NK-92 (cell line): ENCODE results near the gene ANKS3.

Source experiments
- DNase-seq: peaks from one replicate; lab custom pipeline; 2025; ENCODE audit not compliant: unreplicated experiment; lab: John Stamatoyannopoulos, UW

Gene ANKS3

DNA sequence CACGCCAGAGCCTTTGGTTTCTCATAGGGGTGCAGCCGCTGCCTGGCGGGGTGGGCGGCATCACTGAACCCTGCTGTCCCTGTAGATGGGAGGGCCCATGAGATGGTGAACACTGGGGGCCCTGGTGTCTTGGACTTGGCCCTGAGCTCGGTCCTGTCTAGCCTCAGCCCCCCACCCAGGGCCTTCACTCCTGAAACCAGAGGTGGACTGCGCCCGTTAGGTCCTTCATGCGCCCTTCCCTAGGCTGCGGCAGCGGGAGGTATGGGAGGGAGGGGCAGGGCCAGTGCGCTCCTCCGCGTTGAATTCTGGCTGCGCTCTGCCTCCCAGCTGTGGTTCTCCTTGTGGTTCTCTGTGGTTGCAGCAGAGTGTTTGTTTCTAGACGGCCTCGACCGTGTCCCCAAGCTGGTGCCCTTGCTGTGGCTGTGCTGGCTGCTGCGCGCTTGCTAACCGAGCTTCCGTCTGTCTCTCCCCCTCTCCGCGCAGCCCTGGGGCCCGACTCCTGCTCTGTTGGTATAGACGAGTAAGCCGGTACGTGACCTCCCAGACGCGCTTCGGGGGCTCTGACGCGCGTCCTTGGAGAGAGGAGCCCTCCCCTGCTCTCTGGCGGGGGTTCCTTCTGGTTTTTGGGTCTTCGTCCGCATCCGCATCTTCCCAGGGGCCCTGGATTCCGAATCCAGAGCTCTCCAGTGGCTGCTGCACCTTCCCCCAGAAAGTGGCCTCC is 48.1 kb downstream of the ANKS3 start:
- DNase-seq, result no peak

DNA sequence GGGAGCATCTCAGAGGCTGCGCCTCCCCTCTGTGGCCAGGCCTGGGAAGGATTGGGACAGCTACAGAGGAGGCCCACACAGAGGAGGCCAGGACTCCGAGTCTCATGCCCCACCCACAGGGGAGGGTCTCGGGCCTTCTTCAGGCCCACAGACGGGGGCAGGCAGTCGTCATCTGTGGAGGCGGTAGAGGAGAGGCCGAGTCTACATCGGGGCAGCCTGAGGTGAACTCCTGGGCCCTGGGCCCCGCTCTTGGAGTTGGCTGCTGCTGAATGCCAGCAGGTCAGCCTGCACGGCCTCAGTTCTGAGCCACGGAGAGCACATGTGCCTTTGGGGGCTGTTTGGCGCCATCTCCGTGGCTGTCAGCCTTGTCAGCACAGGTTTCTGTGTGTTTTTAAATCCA is 48.8 kb downstream of the ANKS3 start:
- DNase-seq, result no peak

DNA sequence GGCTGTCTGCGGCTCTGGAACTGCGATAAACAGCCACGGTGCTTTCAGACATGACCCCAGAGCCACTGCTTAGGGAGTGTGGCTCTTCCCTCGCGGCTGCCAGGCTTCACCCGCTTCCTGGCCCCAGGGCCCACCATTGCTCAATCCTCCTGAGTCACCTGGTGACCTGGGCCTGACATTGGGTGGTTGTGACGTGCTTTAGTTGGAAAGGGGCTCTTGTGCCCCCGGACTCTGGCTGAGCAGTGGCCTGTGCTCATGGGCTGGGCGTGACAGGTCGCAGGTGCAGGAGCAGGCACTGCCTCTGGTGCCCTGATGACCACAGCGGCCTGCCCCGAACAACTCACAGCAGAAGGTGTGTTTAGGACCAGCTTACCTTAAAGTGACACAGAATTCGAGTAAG is 49.3 kb downstream of the ANKS3 start:
- no peak for DNase-seq

DNA sequence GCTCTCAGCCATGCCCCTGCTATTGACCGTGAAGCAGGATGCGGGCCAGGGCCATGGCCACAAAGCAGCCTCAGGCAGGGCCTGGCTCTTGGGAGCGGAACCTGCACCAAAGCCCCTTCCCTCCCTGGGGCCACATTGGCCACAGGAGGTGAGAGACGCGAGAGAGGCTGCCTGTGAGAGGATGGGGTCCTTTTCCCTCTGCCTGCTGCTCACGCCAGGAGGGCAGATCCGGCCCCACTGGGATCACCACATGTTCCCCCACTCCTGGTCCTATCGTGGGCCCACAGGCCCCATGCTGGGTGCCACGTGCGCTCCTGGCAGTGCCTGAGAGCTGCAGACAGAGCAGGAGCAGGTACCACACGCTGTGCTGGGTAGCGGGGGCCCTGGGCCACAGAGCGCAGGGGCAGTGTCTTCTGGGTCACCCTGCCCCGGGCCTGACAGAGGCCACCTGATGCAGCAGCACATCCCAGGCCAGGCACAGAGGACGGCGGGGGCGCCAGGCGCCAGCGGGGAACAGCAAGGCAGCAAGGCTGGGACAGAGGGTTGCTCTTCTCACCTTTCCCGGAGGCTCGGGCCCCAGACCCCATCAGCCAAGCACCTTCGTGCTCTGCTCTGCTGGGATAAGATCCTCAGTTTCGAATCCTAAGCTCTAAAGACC is 49.9 kb downstream of the ANKS3 start:
- no peak for DNase-seq

DNA sequence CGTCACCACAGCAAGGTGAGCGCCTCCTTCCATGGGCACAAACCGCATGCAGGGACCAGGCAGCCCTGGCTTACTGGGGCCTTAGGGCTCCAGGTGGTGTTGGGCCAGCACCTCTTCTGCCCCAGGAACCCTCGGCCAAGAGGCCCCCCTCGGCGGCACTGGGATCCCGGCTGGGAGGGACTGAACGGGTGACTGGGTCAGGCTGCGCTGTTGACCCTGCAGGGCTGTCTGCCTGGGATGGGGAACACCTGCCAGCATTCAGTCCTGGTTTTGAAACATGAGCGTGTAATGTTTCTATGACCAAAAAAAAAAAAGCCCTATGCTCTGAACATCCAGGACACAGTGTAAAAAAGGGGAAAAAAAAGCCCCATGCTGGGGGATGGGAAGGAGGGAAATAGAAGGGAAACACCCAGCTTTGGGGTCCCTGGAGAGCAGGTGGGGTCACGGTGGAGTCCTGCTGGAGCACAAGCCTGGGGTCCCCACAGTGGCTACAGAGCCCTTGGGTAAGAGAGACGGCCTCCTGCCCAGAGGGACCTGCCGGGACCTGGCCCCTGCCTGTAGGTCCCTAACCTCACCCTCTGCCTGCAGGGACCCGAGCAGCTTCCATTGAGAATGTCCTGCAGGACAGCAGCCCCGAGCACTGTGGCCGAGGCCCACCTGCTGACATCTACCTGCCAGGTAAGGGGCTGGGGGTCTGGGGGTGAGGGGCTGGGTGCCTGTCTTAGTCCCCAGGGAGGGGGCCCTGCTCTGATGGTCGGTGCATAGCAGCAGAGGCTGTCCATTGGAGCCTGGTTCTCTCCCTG is 50.6 kb downstream of the ANKS3 start:
- DNase-seq, result no peak

DNA sequence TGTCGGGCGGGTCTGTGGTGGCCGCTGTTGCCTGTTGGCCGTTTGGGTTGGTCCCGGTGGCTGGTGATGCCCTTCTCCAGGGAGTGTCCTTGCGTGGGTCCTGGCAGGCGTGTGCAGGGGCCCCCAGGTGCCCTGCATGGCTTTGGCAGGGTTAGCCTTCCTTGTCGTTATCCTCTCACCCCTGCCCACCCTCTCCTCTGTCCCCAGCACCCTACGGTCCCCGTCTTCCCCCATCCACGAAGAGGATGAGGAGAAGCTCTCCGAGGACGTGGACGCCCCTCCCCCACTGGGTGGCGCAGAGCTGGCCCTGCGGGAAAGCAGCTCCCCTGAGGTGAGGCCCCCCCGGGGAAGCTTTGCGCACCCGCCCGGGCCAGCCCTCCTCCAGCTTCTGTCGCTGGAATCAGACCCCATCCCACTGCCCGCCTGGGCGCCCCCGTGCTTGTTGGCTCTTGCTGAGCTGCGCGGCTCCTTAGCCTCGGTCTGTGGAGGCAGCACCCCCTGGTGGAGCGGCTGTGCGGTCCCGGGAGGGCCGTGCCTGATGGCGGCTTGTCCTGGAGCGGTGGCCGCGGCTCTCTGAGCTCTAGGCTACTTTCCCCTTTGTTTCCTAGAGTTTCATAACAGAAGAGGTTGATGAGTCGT is 51.3 kb downstream of the ANKS3 start:
- DNase-seq, result no peak

DNA sequence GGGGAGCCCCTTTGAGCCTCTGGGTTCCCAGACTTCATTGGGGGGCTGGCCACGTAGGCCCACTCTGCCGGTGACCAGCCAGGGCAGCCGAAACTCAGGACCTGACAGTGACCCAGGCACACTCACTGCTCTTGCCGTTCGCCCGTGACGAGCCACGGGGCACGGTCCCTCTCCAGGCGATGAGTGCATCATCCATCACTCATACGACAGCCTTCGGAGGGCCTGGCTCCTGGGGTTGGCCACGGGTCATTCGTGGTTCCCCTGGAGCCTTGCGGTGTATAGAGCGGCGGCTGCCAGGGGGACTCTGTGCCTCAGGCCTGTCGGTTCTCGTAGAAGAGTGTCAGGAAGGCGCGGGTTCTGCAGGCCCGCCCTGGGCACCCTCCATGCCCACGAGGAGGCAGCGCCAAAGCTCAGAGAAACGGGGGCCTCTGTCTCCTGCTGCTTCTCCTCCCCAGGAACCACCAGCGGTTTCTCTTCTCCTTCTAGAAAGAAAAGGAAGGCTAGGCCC is 51.9 kb downstream of the ANKS3 start:
- no peak for DNase-seq

DNA sequence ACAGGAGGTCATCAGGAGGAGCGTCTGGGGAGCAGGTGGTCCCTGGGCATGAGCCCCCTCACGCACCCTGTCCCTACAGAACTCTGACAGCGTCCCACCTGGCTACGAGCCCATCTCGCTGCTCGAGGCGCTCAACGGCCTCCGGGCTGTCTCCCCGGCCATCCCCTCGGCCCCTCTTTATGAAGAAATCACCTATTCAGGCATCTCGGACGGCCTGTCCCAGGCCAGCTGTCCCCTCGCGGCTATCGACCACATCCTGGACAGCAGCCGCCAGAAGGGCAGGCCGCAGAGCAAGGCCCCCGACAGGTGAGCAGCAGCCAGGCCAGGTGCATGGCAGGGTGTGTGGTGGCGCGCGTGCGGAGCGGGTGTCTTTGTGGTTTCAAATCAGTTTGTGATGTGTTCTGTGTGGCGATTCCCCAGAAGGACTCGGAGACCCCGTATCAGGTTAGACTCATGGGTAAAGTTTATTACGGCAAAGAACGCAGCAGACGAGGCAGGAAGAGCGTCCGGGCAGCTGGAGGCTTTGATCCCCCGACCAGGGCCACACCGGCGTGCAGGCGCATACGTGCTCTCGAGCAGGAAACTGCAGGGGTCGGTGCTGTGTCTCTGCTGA is 52.5 kb downstream of the ANKS3 start:
- no peak for DNase-seq

DNA sequence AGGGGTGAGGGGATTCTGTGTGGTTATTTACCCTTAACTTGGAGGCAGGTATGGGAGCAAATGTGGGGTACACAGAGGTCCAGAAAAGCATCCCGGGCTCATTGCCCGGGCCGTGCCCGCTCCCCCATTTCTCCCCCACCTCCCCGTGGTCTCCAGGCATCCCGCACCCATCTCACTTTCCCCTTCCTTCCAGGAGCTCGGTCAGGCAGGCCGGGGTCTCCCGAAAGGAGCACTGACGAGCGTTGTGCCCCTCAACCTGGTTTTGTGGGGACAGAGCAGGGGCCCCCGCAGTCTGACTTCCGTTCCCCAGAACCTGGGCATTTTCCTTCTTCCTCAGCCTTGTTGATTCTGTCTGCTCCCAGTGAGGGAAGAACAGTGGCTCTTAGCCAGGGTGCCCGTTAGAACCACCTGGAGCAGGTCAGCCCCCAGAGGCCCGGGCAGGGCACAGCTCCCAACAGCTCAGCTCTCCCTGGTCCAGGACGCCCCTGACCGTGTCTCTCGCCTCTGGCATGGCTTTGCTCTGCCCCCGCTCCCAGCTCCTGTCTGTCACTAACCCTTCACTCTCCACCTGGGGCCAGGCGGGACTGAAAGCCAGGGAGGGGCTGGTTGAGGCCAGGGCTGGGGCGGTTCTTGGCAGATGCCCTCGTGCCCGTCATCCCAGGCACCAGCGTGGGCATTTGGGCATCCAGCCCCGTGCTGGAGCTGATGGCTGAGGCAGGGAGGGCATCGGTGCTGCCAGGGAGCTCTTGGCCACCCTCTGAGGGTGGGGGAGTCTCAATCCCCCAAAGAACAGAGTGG is 53.2 kb downstream of the ANKS3 start:
- DNase-seq, result no peak

DNA sequence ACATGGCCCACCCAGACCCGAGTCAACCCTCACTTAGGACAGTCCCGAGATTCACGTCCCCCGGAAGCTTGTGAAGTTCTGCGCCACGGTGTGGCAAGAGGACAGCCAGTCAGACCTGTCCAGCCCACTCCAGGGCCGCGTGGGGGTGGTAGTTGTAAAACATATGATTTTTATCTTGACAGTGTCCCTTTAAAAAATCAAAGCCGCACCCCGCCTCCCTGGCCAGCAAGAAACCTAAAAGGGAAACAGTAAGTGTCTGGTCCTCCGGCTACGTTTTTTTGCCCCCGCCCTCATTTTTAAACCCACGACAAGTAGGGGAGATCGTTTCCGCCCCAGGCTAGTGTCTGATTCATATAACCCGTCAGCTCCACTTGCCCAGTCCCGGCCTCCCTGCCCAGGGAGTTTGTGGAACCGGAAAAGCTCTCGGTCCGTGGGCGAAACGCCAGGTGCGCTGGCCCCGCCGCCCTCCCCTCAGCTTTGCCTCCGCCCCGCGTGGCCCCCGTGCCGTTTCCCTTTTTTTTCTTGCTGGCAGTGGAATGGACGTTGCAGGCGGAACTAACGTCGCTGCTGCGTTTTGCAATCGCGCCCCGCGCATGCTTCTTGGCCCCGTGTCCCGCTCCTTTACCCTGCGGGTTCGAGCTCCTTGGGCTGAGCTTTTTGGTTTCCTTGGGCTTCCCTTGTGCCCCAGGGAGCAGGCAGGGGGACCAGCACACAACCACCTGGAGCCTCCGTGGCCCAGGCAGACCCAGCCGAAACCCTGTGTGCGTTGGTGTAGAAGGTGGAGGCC is 54.0 kb downstream of the ANKS3 start:
- DNase-seq, result no peak

DNA sequence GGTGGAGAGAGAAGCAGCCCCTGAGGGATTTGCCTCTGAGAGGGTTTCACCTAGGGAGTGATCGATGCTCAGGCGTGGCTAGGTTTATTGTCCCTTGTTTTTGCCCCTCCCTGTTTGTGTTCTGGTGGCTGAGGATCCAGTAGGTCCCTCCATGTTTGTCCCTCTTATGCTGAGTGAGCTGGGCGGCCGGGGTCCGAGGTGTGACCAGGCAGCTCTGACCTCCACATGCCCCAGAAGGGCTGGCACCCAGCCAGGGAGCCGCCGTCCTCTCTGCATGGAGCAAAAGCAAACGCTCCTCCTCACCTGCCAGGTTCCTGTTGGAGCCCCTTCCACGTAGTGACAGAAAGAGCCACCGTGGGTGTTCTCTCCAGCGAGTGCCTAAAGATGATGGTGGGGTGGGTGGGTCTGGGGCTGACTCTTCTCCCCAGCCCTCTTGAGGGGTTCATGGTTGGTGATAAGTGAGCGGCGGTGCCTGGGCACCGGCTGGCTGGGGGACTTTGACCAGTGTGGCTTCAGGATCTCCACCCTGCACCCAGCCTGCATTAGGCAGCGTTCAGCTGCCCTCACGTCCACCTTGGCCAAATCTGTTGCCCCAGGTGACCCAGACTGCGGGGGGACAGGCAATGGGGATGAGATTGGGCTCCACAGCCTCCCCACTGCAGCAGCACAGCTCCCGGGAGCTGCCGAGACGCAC is 54.8 kb downstream of the ANKS3 start:
- no peak for DNase-seq

DNA sequence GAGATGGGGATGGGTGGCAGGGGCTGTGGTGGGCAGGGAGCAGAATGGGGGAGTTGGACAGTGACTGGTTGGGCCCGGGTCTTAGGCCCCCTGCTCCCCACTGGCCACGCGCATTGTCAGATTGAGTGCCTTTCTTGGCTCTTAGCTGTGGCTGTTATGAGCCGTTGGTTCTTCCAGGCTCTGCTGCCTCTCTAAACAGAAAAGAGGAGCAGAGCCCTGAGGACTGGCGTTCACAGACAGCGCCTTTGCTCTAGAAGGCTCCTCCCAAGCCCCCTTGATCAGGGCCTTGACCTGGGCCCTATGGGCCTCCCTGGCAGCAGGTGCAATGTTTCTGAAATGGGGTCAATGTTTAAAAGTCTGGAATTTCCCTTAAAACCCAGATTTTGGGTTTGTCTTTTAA is 55.5 kb downstream of the ANKS3 start:
- no peak for DNase-seq

DNA sequence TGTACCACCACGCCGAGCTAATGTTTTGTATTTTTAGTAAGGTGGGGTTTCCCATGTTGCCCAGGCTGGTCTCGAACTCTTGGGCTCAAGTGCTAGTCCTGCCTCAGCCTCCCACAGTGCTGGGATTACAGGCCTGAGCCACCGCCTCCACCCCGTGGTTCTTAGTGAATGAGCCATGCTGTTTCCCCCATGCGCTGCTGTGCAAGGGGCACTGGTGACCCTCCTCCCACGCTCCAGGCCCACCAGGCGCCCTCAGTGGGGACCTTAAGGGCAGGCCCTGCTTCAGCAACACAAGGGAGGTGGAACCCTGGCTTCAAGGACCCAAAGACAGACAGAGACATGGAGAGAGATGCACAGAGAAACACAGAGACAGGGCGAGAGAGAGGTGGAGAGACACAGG is 56.1 kb downstream of the ANKS3 start:
- DNase-seq, result no peak

DNA sequence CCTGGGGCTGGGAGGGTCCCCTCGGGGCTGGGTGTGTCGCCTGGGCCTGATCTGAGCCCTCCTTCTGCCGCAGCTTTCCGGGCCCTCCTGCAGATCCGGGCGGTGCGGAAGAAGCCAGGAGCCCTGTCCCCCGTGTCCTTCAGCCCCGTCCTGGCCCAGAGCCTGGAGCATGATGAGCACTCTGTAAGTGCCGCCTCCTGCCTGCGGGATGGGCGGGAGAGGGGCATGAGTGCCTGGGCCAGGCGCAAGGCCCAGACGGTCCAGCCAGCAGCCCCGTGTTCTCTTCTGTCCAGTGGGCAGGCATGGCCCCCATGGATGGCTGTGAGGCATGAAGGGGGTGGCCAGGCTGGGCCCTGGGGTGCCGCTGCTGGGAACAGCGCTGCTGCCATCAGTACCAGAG is 56.7 kb downstream of the ANKS3 start:
- no peak for DNase-seq

DNA sequence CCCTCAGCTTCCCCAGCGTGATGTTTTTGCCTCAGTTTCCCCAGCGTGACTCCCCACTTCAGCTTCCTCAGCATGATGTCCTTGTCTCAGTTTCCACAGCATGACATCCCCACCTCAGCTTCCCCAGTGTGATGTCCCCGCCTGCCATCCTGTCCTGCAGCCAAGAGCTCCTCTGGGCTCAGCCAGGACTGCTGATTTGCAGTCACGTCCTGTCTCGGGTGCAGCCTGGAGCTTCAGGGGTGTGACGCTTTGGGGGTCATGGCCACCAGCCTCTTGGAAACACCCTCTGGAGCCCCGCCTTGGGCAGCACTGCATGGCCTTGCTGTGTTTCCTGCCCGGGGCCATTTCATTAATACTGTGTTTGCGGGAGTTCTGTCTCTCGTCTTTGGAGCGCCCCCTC is 57.2 kb downstream of the ANKS3 start:
- DNase-seq, result no peak

DNA sequence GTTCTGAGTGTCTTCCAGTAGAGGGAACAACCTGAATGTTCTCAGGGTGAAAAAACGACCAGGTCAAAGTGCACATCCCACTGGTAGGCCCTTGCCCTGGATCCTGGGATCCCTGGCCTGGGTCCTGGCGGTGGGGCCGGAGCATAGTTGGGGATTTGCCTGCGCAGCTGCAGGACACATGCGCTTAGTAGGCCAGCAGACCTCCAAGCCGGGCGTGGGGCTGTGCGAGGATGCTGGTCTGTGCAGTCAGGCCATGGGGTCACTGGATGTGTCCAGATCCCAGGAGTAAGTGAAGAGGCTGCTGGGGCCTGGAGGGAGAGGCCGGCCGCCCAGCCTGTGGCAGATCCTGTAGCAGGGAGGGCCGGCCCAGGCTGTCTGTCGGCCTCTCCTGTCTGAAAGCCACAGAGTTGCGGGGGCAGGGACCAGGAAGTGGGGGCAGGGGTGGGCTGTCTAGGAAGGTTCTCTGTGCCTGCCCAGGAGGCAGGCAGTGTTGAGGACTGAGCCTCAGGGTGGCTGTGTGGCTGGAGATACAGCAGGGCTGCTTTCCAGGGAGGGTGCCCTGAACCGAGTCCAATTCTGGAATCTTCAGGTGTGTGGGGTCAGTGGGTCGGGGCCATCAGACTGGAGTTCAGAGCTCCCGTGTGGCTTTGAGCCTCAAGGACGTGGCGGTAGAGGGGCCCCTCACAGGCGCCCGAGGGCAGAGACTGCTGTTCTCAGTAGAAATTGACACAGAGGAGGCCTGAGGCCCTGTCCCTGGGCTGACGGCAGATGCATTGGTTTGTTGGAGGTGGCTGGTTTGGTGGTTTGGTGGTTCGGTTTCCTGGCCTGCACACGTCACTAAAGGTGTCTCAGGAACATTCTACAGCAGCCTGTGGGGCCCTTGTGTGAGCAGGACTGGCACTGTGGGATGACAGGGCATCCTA is 57.9 kb downstream of the ANKS3 start:
- peak; percentile 50 for DNase-seq

DNA sequence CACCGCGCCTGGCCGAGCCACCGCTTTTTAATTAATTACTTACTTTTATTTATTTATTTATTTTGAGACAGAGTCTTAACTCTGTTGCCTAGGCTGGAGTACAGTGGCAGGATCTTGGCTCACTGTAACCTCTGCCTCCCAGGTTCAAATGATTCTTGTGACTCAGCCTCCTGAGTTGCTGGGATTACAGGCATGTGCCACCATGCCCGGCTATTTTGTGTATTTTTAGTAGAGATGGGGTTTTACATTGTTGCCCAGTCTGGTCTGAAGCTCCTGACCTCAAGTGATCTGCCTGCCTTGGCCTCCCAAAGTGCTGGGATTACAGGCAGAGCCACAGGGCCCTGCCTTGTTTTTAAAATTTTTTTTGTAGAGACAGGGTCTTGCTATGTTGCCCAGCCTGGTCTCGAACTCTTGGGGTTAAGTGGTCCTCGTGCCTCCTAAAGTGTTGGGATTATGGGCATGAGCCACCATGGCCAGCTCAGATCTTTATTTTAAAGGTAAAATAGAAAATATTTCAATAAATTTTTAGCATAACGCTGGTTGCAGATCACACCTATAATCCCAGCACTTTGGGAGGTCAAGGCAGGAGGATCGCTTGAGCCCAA is 59.0 kb downstream of the ANKS3 start:
- no peak for DNase-seq
